SH-SY5Y (cell line): ENCODE results near the gene LAPTM5.

Experiments
- GATA2 ChIP-seq: IDR thresholded peaks from 2 replicates; pipeline ENCODE4 v1.6.1; 2011; ENCODE audit warnings: mild to moderate bottlenecking, low read depth, low read length
- GATA3 ChIP-seq: IDR thresholded peaks from 2 replicates; pipeline ENCODE4 v1.6.1; 2011; ENCODE audit warnings: low read depth, mild to moderate bottlenecking, low read length, moderate library complexity

GRCh38 chr1:30771005-30771404 is 13.4 kb upstream of the LAPTM5 start:
- TF ChIP-seq GATA3 (no peak), GATA2 (no peak)
